T-helper 9 cell (primary cell): ENCODE measurements around the gene EFCAB6.

Source experiments
- DNase-seq: peaks from one replicate; pipeline ENCODE4 v3.0.0-alpha.2; 2020
- total RNA-seq, 2 donors: gene quantifications; one replicate each; lab custom pipeline; 2026; lab: John Stamatoyannopoulos, UW

EFCAB6 gene, protein sequence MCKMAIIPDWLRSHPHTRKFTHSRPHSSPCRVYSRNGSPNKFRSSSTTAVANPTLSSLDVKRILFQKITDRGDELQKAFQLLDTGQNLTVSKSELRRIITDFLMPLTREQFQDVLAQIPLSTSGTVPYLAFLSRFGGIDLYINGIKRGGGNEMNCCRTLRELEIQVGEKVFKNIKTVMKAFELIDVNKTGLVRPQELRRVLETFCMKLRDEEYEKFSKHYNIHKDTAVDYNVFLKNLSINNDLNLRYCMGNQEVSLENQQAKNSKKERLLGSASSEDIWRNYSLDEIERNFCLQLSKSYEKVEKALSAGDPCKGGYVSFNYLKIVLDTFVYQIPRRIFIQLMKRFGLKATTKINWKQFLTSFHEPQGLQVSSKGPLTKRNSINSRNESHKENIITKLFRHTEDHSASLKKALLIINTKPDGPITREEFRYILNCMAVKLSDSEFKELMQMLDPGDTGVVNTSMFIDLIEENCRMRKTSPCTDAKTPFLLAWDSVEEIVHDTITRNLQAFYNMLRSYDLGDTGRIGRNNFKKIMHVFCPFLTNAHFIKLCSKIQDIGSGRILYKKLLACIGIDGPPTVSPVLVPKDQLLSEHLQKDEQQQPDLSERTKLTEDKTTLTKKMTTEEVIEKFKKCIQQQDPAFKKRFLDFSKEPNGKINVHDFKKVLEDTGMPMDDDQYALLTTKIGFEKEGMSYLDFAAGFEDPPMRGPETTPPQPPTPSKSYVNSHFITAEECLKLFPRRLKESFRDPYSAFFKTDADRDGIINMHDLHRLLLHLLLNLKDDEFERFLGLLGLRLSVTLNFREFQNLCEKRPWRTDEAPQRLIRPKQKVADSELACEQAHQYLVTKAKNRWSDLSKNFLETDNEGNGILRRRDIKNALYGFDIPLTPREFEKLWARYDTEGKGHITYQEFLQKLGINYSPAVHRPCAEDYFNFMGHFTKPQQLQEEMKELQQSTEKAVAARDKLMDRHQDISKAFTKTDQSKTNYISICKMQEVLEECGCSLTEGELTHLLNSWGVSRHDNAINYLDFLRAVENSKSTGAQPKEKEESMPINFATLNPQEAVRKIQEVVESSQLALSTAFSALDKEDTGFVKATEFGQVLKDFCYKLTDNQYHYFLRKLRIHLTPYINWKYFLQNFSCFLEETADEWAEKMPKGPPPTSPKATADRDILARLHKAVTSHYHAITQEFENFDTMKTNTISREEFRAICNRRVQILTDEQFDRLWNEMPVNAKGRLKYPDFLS (N-terminal part only)
- total RNA-seq, result 0.14 to 0.72 reads per million in 2 donors

DNA sequence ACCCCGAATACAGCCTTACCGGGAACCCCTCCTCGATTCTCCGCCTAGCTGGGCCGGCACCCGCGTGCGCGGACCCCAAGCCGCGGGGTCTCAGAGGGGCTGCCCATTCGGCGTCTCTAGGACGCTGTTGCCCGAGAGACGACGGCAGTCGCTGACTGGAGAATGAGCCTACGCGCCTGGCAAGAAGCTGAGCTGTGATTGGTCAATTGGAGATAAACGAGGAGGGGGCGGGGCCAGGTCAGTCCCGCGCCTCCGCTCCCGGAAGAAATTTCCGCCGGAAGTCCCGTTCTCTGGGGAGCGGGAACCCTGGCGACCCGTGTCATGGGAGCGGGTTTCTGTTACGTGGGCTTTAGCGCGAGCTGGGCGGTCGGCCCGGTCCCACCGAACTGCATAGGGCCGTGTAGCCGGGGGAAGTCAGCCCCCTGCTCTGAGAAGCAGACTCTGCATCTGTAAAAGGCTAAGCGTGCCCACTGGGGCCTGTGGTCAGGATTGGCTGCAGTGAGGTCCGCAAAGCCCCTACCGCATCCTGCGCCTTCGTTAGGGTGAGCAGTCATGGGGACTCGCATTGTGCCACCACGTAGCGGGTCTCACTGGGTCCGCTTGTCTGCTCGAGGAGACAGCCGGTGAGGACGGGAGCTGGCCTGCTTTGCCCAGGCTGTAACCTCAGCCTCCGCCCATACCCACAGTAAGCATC lies at the start of gene EFCAB6:
Gene EFCAB6, minus strand, starts transcription at position 157 of the 694 bp plus-strand sequence. CDS start 29,987 bp downstream, outside the sequence.
- DNase-seq, result peak; percentile 83

DNA sequence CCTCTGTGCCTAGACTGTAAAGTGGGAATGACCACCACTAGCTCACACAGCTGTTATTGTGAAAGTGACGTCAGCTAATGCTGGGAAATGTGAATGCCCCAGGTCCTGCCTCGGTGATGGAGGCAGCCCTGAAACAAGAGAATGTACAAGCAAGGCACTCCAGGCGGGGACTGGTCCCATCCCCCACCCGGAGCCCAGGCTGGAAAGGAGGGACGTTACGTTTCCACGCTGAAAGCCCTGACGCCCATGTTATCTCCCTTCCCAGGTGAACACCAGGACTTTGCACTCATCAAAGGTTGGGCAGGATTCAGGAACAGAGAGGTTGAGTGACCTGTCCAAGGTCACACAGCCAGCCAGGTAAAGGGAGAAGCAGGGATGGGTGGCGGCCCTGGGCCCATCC lies 49.4 kb upstream of the EFCAB6 start:
- DNase-seq, result no peak

DNA sequence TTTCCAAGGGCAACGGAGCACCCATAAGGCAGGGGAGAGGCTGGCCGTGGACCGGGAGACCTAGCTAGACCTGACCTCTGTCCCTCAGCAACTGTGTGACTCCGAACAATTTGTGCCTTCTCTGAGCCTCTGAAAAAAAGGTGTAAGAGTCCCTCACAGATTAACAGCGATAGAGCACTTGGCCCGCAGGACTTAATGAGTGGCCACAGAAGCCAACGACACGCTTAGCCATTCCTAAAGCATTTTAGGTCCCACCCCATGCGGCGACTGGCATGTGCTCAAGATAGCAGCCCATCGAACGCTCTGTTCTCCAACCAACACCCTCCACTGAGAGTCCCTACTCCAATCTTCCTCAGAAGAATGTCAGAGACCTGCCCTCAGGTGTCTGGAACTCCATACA lies 48.7 kb upstream of the EFCAB6 start:
- DNase-seq, result no peak

DNA sequence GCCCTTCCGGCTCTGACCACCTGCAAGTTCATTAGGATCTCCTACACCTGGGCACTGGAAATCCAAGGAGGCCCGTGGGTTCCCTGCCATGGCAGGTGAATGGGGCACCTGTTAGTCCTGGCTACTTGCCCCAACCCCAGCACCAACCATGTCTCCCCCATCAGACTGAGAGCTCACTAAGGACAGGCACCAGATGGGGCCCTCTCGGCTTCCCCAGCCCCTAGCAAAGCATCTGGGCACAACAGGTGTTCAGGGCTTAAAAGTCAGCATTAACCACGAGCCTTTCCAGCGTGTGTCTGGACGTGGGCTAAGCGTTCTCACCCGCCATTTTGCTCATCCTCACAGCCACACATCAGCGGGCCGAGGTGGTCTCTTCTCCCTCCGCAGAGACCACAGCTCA lies 48.0 kb upstream of the EFCAB6 start:
- no peak for DNase-seq

DNA sequence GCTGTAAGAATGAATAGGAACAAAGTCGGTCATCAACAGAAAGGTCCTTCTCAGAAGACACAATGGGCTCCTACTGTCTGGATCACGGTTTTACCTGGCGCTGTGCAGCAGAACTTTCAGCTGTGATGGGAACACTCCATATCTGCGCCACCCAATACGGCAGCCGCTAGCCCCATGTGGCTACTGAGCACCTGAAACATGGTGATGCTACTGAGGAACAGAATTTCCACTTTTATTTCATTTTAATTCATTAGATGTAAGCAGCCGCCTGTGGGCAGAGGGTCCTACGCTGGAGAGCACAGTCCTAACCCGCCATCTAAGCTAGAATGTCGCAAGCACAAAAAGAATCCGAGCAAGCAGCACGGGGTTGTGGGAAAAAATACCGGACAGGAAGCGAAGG lies 47.5 kb upstream of the EFCAB6 start:
- DNase-seq, result no peak

- DNase-seq, result no peak
These were observed 47.1 kb upstream of the EFCAB6 start for GRCh38 chr22:43859176-43859575.

DNA sequence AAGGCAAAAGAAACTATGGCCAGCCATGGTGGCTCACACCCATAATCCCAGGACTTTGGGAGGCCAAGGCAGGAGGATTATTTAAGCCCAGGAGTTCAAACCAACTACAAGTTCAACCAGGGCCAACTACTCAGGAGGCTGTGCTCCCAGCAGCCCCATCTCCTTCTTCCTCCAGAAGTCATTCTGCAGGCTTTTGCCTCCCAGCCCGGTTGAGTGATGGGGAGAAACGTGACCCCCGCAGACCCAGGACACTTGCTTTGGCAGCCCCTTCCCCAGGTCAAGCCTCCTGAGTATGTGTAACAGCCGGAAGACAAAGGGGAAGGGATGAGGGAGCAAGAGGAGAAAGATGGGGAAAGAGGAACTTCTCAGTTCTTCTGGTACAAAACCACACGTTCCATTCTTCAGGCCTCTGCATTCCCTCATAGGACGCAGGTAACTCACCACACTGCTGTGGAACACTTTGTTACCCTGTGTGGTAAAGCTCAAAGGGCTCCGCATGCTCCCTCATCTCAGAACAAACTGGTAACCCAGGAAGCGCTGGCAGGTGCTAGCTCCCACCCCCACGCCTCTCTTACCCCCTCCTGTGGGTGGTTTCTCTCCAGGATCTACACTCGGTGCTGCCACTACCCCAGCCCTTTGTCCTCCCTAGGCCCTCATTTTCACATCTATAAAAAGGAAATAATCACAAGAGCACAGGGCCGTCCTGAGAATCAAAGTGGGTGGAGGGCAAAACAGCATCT lies 46.2 kb upstream of the EFCAB6 start:
- no peak for DNase-seq

DNA sequence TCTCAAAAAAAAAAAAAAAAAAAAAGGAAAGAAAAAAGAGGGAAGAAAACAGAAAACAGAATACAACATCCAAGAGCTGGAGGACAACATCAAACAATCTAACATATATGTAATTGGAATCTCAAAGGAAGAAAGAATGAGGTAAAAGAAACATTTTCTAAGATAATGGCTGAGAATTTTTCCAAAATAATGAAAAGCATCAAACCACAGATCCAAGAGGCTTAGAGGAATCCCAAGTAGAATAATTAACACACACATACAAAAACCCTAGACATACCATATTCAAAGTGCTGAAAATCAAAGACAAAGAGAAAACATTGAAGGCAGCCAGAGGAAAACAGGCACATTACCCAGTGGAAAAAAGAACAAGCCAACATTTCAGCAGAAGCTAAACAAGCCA lies 45.3 kb upstream of the EFCAB6 start:
- DNase-seq, result no peak

GRCh38 chr22:43855431-43855830 lies 43.3 kb upstream of the EFCAB6 start:
- no peak for DNase-seq

DNA sequence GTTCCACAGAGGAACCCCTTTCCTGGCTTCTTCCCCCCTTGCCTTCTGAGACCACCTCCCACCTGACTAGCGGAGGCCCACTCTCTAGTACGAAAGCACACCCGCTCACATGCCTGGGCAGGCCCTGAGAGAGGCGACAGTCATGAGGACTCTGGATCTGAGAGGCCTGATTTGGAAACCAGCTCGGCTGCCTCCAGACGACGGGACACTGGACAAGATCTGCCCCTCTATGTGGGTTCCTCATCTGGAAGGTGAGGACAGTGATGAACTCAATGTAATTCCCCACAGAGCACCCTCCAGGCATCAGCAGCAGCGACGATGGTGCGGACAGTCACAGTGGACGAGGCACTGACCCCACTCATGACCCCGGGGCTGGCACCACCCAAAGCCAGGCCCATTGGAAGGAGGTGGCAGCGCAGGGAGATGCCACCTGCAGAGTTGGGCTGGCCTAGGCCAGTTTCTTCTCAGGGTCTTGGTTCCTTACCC lies 42.7 kb upstream of the EFCAB6 start:
- no peak for DNase-seq

- no peak for DNase-seq
These were observed 42.1 kb upstream of the EFCAB6 start for GRCh38 chr22:43854121-43854785.

- DNase-seq, result no peak
These were observed 41.3 kb upstream of the EFCAB6 start for GRCh38 chr22:43853328-43853931.

GRCh38 chr22:43852573-43853327 lies 40.6 kb upstream of the EFCAB6 start:
- no peak for DNase-seq

GRCh38 chr22:43851979-43852307 lies 39.8 kb upstream of the EFCAB6 start:
- DNase-seq, result no peak

DNA sequence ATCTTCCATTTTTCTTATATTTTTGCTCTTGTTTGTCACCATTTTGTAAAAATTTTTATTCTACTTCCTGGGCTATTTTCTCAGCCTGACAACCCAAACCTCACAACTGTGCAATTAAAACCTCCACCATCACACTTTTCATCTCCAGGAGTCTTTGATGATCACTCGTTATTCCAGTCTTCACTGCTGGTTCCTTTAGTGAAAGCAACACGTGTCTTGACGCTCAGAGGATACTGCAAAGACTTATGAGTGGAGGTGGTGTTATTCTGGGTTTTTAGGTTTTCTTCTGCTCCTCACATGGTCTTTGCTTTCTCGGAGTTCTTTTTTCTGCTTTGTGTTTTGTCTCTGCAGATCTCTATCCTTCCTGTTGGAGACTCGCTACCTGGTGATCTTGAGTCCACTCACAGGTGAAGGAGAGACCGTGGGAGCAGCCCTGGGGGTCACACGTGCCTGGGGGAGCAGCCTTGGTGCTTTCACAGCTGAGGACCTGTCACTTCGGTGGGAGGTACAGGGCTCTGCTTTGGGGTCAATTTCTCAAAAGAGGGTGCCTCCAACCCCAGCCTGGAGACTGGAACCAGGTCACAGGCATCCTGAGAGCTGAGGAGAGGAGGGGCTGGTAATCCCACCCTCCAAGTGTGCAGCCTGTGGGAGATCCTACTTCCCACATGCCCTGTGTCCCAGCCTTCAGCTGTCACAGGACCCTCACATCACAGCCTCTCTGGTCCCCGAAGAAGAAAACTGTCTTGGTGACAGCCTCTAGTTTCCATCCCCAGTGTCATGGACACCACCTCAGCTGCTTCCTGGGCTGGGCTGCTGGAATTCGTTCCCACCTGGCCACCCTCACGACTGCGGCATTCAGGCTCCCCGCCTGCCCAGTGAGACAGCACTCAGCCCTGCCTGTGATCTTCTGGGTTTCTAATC lies 39.2 kb upstream of the EFCAB6 start:
- DNase-seq, result no peak

DNA sequence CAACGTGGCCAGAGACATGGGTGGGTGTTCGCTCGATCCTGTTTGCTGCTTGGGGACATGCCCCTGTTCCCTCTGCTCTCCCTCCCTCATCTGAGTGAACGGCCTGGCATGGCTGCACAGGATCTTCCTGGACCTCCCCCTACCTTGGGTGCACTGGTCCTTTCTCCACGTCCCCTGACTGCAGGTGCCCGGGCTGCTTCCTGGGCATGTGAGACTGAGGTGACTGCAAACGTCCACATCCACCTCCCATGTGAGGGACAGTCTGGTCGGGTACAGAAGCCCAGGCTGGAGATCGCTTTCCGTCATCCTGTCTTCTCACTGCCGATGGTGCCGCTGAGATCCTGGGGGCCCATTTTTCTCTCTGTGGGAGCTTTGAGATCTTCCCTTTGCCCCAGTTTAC lies 38.4 kb upstream of the EFCAB6 start:
- no peak for DNase-seq

DNA sequence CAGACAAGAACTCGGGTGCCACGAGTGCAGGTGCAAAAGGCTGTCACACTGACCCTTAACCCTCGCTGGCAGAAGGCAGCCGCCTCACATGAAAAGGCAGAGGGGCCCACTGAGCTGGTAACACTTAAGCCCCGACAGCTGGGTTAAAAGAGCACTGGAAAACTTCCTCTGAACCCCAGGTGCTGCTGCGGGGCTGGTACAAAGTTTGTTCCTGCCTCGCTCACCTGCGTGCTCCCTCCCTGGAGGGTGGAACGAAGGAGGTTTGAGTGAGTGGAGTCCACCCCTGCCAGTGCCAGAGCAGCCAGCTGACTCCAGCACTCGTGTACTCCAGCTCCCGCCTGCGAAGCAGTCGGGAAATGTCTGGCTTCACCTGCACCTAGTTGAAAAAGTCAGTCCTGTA lies 37.6 kb upstream of the EFCAB6 start:
- no peak for DNase-seq

DNA sequence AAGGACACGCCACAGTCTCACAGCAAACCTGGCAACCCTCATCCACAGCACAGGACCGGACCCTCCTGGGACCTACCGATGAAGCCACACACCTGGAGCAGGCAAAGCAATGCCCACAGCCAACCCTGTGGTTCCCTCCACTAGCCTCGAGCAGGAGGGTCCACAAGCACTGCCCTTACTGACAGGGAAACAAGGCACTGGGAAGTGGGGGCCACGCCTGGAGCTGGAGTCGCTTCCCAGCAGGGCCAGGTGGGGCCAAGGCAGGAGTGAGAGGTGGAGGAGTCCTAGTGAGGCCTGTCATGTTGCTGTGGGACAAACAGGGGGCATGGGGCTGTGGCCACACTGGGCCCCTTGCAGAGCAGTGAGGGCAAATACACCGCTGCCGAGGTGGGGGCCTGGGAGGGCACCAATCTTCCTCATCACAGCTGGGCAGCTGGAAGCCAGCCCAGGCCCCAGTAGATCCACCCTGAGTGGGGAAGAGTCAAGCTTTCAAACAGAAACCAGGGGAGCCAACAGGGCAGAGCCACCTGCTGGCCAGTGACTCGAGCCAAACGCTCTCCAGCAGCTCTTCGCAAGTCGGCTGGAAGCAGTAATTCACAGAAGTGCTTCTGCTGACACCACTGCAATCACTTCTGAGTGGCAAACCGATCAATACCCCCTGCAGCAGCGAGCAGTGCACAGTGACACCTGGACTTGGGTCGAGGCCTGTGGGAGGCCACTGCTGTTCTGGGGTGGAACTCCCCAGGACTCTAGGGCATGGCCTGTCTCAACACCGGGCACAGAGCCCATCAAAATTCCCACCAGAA lies 36.5 kb upstream of the EFCAB6 start:
- no peak for DNase-seq
